Stomach (tissue), 4 donors: ENCODE results near the gene STS.

Experiments used
- EP300 ChIP-seq: sonication (generic); formaldehyde crosslinking; IDR thresholded peaks from one replicate; pipeline ENCODE4 v1.6.1; 2017; ENCODE audit warnings: antibody characterized with exemption
- POLR2A ChIP-seq, 4 donors: fragments of 450-650 bp; IDR thresholded peaks; one replicate each; pipeline ENCODE4 v1.6.1; 2016; ENCODE audit warnings: antibody characterized with exemption in 4 of 4, control low read depth in 2 of 4, mild to moderate bottlenecking in 1 of 4, moderate library complexity in 1 of 4
- POLR2AphosphoS5 ChIP-seq, 3 donors: sonication (generic); formaldehyde crosslinking; IDR thresholded peaks; one replicate each; pipeline ENCODE4 v1.6.1; 2016; ENCODE audit warnings: antibody characterized with exemption in 3 of 3
- TF ChIP-seq, protein P1 (sequence below), 7 experiments: fragments of 450-650 bp in 4 of 7; fragments of 200-600 bp in 3 of 7; sonication (generic) in 3 of 7; IDR thresholded peaks; one replicate each; pipeline ENCODE4 v1.5.1; 2016 to 2019; ENCODE audit warnings: antibody characterized with exemption in 7 of 7, control low read depth in 2 of 7, mild to moderate bottlenecking in 1 of 7

DNA sequence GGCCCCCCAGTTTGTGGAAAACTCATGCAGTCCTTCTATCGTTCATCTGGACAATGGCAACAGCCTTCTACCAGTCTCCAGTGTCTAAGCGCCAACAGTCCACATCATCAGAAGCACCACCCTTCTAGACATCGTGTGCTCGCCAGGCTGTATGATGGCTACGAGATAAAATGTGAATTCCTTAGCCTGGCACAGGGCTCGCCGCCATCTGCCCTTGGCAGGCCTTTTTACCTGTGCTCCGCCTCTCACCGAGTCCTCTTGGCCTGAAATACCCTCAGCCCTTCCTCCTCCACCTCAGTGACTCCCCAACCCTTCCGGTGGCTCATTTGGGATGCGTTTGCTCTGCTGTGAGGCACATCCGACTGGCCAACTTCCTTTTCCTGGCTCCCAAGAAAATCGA, 15.9 kb upstream of the STS start:
- TF ChIP-seq, protein P1, sequence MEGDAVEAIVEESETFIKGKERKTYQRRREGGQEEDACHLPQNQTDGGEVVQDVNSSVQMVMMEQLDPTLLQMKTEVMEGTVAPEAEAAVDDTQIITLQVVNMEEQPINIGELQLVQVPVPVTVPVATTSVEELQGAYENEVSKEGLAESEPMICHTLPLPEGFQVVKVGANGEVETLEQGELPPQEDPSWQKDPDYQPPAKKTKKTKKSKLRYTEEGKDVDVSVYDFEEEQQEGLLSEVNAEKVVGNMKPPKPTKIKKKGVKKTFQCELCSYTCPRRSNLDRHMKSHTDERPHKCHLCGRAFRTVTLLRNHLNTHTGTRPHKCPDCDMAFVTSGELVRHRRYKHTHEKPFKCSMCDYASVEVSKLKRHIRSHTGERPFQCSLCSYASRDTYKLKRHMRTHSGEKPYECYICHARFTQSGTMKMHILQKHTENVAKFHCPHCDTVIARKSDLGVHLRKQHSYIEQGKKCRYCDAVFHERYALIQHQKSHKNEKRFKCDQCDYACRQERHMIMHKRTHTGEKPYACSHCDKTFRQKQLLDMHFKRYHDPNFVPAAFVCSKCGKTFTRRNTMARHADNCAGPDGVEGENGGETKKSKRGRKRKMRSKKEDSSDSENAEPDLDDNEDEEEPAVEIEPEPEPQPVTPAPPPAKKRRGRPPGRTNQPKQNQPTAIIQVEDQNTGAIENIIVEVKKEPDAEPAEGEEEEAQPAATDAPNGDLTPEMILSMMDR (IDR thresholded peaks at IDR 0.05) = no peak
- TF ChIP-seq EP300 = no peak
- TF ChIP-seq POLR2A (IDR thresholded peaks at IDR 0.05) = no peak
- TF ChIP-seq POLR2AphosphoS5 (IDR thresholded peaks at IDR 0.05) = peak in 1 of 3 donors; percentile 48
